MM.1S (cell line): ENCODE measurements around the gene CAPN11.
"Not testable (repeated sequence)": the region's sequence is repeated elsewhere in the genome, so short reads cannot be mapped to it uniquely, and the experiment has no call there.

Experiments used
- CTCF ChIP-seq: fragments of 300-600 bp; sonication (generic); IDR thresholded peaks from 2 replicates; pipeline ENCODE4 v1.5.1; 2016; ENCODE audit warnings: antibody characterized with exemption, low read length, mixed read lengths
- EZH2 ChIP-seq: fragments of 300-600 bp; sonication (generic); optimal IDR thresholded peaks from 2 replicates; pipeline ENCODE3; 2017; ENCODE audit warnings: low read depth, mild to moderate bottlenecking, antibody characterized with exemption, low read length, mixed read lengths
- EZH2phosphoT487 ChIP-seq: fragments of 300-600 bp; sonication (generic); IDR thresholded peaks from 2 replicates; pipeline ENCODE4 v1.6.1; 2018; ENCODE audit warnings: antibody characterized with exemption, low read length

GRCh38 chr6:44144536-44144935 is 14.1 kb upstream of the CAPN11 start:
- not testable (repeated sequence) for TF ChIP-seq CTCF, EZH2phosphoT487, EZH2
